ENCODE results near the gene RAB36.
A peak's percentile ranks its signal among the peaks of the same experiment; 100 is the strongest.

Gene RAB36

GRCh38 chr22:23108249-23109078 lies 36.8 kb upstream of the RAB36 start:
- DNase-seq (ENCODE audit: low read depth): no peak

GRCh38 chr22:23109079-23109347 lies 36.3 kb upstream of the RAB36 start:
- no peak for DNase-seq (ENCODE audit: low read depth)

GRCh38 chr22:23109441-23109978 lies 35.8 kb upstream of the RAB36 start:
- DNase-seq (ENCODE audit: low read depth): no peak

DNA sequence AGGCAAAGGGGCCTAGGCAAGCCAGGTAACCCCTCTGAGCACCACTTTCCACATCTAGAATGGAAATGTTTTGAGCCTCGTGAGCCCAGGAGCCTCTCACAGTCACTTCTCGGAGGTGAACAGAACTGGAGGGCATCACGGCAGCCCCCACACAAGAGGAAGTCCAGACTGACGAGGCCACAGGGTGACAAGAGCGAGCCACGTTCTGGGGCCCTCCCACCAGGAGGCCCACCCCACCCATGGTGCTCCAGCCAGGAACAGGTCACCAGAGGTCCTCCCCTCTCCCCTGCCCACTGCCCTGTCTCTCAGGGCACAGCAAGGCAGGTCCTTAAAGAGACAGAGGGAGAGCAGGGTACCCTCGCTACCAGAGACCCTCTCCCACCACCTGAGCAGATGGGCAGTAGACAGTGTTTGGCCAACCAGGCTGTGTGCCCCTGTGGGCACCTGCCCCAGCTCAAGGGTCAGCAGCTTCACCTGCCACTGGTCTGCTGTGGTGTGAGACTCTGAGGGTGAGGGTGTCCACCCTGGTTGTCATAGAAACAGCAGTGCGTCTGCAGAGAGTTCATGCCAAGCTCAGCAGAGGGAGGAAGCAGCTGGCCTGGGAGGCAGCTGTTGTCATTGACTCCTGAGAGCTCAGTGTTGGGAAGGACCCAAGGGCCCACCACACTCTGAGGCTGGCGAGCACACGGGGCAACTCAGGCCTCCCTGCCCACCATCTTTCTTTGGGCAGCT lies 34.9 kb upstream of the RAB36 start:
- DNase-seq (ENCODE audit: low read depth): no peak

DNA sequence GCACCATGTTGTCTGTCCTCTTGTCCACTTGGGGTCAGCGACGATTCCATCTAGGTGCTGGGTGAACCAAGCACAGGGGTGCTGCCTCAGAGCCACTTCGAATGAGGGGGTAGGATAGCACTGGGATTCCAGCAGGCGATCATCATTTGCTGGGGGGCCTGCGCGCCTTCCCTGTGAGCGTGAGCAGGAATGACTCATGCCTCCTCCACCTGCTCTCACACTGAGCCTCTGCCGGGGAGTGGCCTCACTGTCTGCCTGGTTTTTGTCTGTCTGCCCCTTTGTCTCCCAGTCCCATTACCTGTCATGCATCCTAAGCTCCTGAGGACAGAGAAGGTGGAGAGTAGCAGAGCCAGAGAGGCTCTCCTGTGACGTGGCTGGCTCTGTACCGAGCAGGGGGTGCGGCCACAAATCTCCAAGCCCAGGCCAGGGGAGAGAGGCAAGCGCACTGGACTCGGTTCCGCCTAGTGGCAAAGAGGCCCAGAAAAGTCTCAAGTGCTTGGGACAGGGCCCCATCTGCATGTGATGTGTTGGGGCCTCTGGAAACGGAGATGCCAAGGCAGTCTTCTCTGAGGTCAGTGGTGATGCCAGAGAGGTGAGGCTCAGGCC lies 34.3 kb upstream of the RAB36 start:
- DNase-seq (ENCODE audit: low read depth): no peak

GRCh38 chr22:23112472-23113012 lies 32.7 kb upstream of the RAB36 start:
- no peak for DNase-seq (ENCODE audit: low read depth)

- DNase-seq (ENCODE audit: low read depth): peak; percentile 28
Measured at GRCh38 chr22:23113067-23113846, 32.0 kb upstream of the RAB36 start.

GRCh38 chr22:23113847-23114720 lies 31.2 kb upstream of the RAB36 start:
- DNase-seq (ENCODE audit: low read depth): no peak

- DNase-seq (ENCODE audit: low read depth): no peak
Measured at GRCh38 chr22:23114721-23115020, 30.6 kb upstream of the RAB36 start.

GRCh38 chr22:23115369-23115768 lies 29.9 kb upstream of the RAB36 start:
- no peak for DNase-seq (ENCODE audit: low read depth)

GRCh38 chr22:23115825-23116494 lies 29.3 kb upstream of the RAB36 start:
- DNase-seq (ENCODE audit: low read depth): no peak

DNA sequence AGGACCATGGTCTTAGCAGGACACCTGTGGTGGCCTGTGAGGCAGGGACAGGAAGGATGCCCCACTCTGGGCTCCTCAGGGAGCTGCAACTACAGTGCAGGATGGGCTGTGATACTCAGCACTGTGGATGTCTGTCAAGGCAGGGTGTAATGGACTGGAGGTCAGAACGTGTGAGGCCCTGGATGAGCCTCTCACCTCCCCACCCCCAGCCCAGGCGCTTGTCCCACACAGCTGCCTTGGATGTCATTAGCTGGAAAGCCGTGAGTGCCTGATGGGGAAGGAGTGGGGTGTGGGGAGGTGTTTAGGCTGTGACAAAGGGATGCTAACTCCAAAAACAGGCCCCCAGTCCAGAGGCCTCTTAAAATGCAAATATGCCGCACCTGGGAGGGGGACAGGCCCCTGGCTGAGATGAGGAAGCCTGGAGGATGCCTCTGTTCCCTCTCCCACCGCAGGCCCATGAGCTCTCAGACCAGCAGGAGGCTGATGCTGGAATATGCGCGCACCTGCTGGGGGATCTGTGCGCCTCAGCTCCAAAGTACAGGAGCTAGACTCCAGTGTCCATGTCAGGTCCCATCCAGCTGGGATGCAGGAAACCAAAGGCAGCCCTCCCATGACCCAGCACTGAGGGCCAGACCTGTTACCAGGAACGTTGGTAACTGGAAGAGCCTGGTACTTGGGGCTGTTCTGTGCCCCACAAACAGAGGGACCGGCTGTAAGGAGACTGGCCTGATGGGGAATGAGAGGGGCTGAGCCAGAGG lies 28.6 kb upstream of the RAB36 start:
- DNase-seq (ENCODE audit: low read depth): no peak

DNA sequence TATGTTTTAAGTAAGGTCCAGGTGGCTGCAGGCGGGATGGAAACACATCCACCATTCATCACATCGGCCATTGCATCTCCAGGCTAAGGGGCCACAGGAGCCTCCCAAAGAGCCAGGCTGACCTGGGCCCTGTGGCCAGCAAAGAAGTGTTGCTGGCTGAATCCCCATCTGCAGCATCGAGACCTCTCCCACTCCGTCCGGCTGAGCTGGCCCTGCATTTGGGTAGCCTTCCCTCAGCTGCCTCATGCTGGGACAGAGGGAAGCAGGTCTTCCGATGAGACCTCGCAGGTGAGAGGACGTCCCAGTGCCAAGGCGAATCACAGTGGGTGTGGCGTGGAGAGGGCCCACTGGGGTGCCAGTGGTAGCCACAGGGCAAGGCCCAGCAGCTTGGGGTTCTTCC lies 28.0 kb upstream of the RAB36 start:
- no peak for DNase-seq (ENCODE audit: low read depth)

GRCh38 chr22:23117891-23118646 lies 27.2 kb upstream of the RAB36 start:
- DNase-seq (ENCODE audit: low read depth): no peak

DNA sequence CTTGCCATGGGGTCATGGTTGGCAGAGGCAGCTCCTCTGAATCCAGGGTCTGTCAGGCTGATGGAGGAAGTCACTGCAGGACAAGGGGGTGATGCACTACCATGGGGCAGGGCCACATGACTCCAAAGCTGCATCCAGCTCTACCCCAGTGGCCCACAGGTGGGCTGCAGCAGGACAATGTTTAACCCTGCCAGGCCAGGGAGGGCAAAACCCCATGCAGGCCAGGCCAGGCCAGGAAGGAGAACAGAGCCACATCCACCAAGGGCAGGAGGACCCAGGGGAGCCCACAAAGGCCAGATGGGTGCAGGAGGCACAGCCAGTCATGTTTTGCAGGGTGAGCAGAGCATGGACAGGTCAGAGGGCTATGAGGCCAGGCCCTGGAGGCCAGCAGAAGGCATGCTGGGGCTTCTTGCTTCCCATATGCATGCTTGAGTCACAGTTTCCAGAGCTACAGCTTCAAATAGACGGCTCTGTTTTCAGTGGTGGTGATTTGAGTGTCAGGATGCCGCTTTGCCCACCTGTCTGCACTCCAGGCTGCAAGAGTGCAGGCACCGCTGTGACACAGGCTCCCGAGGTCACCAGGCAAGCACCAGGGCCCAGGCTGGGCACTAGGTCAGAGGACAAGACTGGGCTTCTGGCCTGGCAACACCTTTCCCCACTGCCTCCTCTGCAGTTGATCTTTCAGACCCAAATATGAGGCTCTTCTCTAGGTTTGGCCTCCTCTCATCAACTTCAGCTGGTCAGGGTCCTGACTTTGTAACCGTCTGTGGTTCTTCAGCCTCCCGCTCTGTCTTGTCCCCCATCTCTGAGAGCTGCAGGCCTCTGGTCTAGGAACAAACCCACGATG lies 26.4 kb upstream of the RAB36 start:
- DNase-seq (ENCODE audit: low read depth): no peak

GRCh38 chr22:23119494-23120414 lies 25.5 kb upstream of the RAB36 start:
- DNase-seq (ENCODE audit: low read depth): no peak

DNA sequence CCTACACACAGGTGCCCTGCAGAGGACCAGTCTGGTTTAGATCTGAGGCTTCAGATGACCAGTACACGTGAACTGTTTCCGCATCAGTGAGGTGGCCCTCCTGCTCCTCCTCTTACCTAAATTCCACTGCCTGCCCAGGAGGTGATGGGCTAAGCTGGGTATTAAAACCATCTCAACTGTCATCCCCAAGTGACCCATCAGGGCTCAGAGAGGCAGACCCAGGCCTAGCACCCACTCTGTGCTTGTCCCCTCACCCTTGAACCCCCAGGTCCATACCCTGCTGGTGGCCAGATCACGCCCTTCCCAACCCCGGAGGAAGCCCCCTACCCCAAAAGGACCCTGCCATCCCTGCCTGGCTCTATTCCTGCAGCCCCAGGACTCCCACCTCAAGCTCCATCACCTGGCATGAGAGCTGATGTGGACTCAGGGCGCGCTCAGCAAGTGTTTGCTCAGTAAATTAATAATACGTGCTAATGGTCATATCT lies 24.8 kb upstream of the RAB36 start:
- no peak for DNase-seq (ENCODE audit: low read depth)
